D341Med (cell line): Measurements from ENCODE around the gene ADH4.
A peak's percentile ranks its signal among the peaks of the same experiment; 100 is the strongest.
"Not testable (repeated sequence)": the region's sequence is repeated elsewhere in the genome, so short reads cannot be mapped to it uniquely, and the experiment has no call there.

Experiments used
- DNase-seq: peaks from one replicate; pipeline ENCODE4 v3.0.0; 2012; ENCODE audit warnings: low spot score

The ADH4 gene

DNA sequence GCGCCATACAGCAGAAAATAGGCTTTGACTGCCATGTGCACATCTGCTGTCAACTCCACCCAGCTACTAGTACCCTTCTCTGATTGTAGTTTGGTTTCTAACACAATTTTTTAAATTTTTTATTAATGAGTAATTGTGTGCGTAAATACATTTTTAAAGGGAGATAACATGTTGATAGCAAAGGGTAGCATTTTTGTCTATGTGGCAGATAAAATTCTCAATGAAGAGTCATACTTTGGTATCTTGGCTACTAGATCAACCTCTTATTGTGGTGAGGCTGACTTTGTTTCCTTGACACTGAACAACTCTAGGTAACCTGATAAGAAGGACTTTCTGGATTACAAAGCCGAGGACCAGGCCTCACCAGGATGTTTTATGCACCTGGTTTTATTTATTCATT is 9.5 kb downstream of the ADH4 start:
- DNase-seq = no peak

DNA sequence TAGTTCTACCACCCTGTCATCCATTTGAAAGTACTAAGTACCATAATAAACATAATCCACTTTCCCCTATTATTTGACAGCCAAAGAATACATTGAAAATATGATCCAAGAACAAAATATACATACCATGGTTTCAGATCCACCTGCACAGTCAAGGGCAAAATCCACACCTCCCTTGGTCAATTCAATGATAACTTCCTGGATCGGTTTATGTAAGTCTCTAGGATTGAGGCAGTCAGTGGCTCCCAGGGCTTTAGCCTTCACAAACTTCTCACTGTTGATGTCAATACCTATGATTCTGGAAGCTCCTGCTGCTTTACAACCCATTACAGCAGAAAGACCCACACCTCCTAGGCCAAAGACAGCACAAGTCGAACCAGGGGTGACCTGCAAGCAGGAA is 12.7 kb downstream of the ADH4 start:
- no peak for DNase-seq

DNA sequence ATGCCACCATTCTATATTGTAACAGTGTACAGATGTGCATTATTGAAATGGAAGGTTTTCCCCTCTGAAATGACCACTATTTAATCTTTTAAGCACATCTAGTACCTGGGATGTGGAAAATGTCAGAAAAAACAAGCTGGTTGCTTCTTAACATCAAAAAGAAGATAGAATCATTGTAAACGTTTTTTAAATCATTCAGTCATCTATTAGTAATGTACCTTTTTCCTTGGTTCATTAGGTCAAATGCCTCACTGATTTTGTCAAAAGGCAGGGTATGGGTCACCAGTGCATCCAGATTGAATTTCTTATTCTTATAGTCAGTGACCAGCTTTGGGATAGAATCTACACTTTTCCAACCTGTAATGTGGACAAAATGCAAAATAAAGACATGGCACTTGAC is 17.7 kb downstream of the ADH4 start:
- DNase-seq = no peak

GRCh38 chr4:99121008-99121407 is 23.1 kb downstream of the ADH4 start:
- DNase-seq = no peak

- no peak for DNase-seq
Measured at GRCh38 chr4:99120501-99120900, 23.6 kb downstream of the ADH4 start.

GRCh38 chr4:99117876-99118693 is 26.0 kb downstream of the ADH4 start:
- no peak for DNase-seq

DNA sequence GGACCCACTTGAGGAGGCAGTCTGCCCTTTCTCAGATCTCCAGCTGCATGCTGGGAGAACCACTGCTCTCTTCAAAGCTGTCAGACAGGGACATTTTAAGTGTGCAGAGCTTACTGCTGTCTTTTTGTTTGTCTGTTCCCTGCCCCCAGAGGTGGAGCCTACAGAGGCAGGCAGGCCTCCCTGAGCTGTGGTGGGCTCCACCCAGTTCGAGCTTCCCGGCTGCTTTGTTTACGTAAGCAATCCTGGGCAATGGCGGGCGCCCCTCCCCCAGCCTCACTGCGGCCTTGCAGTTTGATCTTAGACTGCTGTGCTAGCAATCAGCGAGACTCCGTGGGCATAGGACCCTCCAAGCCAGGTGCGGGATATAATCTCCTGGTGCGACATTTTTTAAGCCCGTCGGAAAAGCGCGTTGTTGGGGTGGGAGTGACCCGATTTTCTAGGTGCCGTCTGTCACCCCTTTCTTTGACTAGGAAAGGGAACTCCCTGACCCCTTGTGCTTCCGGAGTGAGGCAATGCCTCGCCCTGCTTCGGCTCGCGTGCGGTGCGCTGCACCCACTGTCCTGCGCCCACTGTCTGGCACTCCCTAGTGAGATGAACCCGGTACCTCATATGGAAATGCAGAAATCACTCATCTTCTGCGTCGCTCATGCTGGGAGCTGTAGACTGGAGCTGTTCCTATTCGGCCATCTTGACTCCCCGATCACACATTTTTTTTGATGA is 26.8 kb downstream of the ADH4 start:
- not testable (repeated sequence) for DNase-seq

GRCh38 chr4:99109286-99109685 is 34.8 kb downstream of the ADH4 start:
- not testable (repeated sequence) for DNase-seq

DNA sequence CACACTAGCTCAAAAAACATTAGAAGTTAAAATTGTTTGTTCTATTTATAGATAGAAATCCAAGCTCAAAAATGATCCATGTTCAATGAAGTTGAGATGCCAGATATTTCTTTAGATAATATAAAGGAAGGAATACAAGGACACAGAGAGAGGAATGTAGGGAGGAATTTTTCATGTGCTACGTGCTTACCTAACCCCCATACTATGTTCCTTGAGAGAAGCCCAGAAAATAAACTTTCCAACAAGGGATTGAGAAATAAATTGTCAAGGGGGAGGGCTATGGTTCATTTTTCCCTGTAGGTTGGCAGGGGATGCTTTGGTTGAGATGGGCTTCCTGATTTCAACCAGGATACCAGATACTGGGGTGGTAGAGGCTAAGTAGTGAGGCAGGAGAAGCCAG is 39.9 kb downstream of the ADH4 start:
- no peak for DNase-seq

DNA sequence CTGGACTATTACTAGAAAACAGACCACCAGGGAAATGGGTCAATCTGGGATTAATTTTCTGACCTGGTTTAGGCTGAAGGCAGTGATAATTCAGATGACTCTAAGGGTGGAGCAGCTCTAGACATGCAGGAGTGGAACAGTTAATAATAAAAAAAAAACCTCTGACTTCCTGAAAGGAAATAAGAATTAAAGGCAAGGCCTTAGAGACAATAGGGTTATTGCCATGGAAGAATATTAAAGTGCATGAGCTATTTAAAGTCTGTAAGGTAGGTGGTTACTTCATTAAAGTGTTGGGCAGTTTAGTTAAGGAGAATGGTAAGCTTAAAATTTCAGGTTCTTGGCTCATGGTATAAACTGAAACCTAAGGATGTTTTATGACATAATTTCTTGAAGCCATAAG is 40.9 kb downstream of the ADH4 start:
- no peak for DNase-seq

DNA sequence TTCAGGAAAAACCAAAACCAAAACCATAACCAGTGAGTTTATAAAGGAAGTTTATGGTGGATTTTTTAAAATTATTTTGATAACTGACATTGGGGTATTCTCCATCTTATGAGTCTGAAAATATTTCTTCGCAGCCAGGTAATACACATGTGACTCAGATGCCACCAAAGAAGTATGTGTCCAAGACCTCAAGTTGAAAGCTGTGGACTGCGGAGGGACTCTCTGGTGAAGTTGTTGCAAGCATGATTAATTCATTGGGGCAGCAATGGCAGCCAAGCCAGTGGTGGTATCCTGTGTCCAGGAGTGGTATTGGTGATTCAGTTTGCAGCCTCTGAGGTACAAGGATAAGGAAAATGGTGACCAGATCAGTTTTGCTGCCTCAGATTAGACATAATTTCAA is 41.5 kb downstream of the ADH4 start:
- DNase-seq = no peak

- no peak for DNase-seq
Measured at GRCh38 chr4:99100876-99101275, 43.2 kb downstream of the ADH4 start.

DNA sequence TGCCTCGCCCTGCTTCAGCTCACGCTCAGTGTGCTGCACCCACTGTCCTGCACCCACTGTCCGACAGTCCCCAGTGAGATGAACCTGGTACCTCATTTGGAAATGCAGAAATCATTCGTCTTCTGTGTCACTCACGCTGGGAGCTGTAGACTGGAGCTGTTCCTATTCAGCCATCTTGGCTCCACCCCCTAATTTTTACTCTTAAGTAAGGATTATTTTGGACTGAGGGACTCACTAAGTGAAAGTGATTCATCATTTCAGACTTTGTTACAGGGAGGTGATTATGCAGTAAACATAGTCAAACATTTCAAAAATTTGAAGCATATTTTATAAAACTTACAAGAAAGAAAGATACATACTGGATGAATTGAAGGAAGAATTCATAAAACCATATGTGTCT is 44.3 kb downstream of the ADH4 start:
- DNase-seq = not testable (repeated sequence)

DNA sequence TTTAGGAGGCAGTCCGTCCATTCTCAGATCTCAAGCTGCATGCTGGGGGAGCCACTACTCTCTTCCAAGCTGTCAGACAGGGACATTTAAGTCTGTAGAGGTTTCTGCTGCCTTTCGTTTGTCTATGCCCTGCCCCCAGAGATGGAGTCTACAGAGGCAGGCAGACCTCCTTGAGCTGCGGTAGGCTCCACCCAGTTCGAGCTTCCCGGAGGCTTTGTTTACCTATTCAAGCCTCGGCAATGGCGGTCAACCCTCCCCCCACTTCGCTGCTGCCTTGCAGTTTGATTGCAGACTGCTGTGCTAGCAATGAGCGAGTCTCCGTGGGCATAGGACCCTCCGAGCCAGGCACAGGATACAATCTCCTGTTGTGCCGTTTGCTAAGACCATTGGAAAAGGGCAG is 44.8 kb downstream of the ADH4 start:
- no peak for DNase-seq

DNA sequence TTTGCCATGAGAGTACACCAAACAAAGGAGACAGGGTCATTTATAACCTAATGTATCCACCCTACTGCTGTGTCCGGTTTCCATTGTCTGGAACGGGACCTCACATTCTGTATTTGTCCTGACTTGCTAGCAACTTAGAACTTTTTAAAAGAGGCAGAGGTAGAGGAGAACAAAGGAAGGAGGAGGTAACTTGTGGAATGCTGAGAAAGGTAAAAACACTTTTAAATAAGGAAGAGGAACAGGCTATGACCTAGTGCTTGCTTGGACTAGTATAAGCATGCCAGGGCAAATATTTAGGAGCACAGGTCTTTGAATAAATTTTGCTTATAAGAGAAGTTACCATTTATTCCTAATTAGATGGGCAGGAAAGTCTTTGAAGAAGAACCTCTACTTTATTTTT is 52.3 kb downstream of the ADH4 start:
- not testable (repeated sequence) for DNase-seq

DNA sequence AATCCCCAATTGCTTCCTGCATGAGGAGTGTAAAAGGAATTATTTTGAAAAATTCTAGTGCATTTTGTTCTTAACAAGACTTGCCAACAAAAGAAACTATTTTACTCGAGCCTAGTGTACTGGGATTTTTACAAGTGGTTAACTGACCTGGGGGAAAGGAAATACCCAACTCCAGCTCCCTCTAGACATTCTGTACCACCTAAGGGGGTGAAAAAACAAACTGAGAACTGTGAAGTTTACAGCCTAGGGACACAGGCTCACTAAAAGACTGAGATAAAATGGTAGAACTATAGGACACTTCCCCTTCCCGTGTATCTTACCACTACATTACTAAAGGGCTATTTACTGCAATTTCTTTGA is 52.9 kb downstream of the ADH4 start:
- no peak for DNase-seq

DNA sequence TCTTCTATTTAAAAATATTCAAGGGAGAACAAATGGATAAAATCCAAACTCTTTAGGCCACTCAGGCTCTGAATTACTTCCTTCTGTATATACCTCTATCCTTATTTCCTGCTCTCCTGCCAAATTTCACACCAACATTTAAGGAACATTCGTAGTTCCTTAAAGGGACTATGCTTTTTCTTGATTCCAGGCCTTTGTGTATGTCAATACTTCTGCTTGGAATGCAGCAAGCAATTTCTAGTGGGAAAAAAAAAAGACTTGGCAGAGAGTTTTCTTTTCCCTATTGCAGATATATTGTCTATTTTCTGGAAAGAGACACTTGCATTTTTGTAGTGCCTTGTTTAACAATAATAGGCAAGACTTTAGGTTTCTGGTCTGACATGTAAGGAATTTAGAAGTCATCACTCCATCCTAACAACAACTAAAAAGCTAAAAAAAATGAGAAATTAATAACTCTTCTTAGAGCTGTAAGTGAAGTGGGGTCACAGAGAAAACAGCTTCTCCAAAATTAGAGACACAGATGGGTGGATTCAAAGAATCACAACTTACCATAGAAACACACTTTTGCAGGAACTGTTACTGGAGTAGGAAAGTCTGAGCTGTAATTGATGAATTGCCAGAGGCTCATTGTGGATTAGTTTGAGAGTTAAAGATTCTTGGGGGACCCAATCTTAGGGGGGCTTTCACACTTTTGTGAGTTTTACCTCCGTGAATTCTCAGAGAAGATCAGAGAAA is 53.4 kb downstream of the ADH4 start:
- DNase-seq = no peak

- DNase-seq = peak; percentile 97
Measured at GRCh38 chr4:99088481-99089365, 55.4 kb downstream of the ADH4 start, which contains the start of gene ADH5. TSS of gene ADH5 (minus strand) at chr4:99088788. CDS start at chr4:99088700, 88 bp downstream.

GRCh38 chr4:99088023-99088449 is 56.1 kb downstream of the ADH4 start:
- peak; percentile 56 for DNase-seq

GRCh38 chr4:99084595-99084994 is 59.5 kb downstream of the ADH4 start:
- no peak for DNase-seq

DNA sequence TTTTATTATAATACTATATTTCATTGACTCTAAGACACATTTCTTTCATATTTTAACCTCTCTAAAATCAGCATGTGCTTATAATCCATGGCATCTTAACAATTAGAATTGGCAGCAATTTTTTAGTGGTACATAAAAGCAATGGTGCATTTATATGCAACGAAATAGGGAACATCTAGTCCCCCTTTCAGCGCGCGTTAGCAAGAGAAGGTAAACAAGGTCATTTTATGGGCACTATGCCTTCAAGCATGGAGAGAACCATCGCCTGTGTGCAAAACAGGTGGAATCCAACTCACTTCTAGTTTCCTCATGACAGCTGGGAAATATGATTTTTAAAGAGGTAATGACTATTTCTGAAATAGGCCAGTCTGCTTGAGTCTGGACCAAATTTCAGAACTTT is 61.9 kb downstream of the ADH4 start:
- no peak for DNase-seq

DNA sequence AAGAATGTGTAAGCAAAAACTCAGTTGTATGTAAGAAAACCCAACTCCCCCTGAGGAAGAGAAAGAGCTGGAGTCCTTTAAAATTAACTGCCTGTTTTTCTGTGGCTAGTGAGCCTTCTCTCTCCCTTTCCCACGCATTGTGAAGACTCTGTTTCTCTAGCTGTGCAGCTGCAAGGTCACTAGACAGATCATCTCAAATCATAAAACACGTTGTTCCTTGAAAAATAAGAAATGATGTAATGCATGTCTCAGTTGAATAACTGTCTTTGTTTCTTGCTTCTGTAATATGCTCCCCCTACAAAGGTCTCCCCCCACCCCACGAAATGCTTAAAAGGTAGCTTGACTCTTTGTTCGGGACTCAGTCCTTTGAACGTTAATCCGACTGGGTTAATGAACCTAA is 63.2 kb downstream of the ADH4 start:
- not testable (repeated sequence) for DNase-seq
